ENCODE measurements around the gene SMIM7.

DNA sequence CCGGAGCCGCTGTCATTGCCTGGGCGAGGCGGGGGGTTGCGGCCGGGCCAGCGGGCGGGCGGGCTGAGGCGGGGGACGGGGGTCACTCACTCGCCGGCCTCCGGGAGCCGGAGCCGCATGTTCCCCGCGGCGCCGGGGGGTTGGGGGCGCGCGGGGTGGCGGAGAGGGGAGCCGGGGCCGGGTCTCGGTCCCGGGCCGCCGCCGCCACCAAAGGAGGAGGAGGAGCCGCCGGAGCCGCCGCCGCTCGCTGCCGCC is 32.1 kb downstream of the SMIM7 start:
- no peak for TF ChIP-seq GATA2 (IDR thresholded peaks at IDR 0.05; ENCODE audit: low read depth, low read length)
- no peak for TF ChIP-seq GATA3 (IDR thresholded peaks at IDR 0.05; ENCODE audit: low read depth, low read length)

Measured in SH-SY5Y (cell line).